Ectodermal cell (in vitro differentiated cells): ENCODE results near the gene MTHFSD.

Experiments used
- H3K27ac ChIP-seq: 2 replicates; pipeline ENCODE4 v1.7.0; 2013; ENCODE audit warnings: mild to moderate bottlenecking, low read depth, low read length; ENCODE audit not compliant: insufficient read depth, poor library complexity, severe bottlenecking
- H3K27me3 ChIP-seq: 2 replicates; pipeline ENCODE4 v1.7.0; 2013; ENCODE audit warnings: mild to moderate bottlenecking, low read length; ENCODE audit not compliant: insufficient read depth, control insufficient read depth, poor library complexity, severe bottlenecking
- H3K36me3 ChIP-seq: one replicate; pipeline ENCODE4 v1.7.0; 2013; ENCODE audit warnings: low read length; ENCODE audit not compliant: control insufficient read depth, insufficient read depth
- H3K4me1 ChIP-seq: one replicate; pipeline ENCODE4 v1.7.0; 2013; ENCODE audit warnings: low read length; ENCODE audit not compliant: control insufficient read depth, insufficient read depth
- H3K4me3 ChIP-seq: 2 replicates; pipeline ENCODE4 v1.7.0; 2013; ENCODE audit warnings: low read depth, low read length, control low read depth; ENCODE audit not compliant: insufficient read depth
- H3K9me3 ChIP-seq: 2 replicates; pipeline ENCODE4 v1.7.0; 2013; ENCODE audit warnings: mild to moderate bottlenecking, low read length, moderate library complexity; ENCODE audit not compliant: control insufficient read depth
- WGBS, 2 experiments: methylation state at CpG; one replicate each; pipeline ENCODE4 v1.1.7; 2013; ENCODE audit warnings: missing lambda C conversion rate in 2 of 2; 5-methylcytosine and 5-hydroxymethylcytosine counted together

MTHFSD gene

DNA sequence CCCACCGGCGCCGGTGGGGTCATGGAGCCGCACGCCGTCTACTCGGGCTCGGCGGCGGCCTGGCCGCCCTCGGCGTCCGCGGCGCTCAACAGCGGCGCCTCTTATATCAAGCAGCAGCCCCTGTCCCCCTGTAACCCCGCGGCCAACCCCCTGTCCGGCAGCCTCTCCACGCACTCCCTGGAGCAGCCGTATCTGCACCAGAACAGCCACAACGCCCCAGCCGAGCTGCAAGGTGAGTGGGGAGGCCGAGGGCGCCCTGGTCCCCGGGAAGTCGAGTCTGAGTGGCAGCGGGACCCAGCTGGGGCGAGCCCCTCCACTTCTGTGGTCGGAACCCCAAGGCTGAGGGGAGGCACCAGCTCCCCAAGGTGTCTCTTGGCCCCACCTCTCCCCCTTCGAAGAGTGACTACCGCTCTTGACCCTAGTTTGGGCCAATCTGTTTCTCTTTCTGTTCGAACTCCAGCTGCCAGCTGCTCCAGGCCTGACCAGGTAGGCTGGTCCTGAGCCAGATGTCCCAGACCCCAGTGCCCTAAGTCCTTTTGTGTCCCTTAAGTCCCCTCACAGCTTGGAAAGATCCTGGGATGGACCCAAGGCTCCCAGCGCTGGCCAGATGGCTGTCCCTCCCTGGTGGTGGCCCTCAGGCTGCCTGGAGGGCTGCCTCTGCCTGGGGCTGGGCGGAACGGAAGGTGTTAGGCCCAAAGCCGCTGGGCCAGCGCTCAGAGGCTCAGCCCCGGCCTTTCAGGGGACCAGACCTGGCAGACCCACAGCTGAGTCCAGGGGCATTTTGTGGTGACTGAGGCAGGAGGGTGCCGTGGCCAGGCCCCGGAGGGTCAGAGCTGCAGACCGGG, 43.5 kb downstream of the MTHFSD start:
- H3K27me3 ChIP-seq = peaks cover 100% of the 10 kb centered on the region
- H3K4me1 ChIP-seq = peaks cover 13% of the 10 kb centered on the region
- peak overlapping the region; percentile 3 for H3K4me3 ChIP-seq
- H3K27ac ChIP-seq = no peak overlapping the region
- 6% methylated on average over 44 of the region's 44 CpGs for WGBS, 2 experiments
- H3K9me3 ChIP-seq = no peaks in the 10 kb centered on the region
- H3K36me3 ChIP-seq = no peaks in the 10 kb centered on the region

DNA sequence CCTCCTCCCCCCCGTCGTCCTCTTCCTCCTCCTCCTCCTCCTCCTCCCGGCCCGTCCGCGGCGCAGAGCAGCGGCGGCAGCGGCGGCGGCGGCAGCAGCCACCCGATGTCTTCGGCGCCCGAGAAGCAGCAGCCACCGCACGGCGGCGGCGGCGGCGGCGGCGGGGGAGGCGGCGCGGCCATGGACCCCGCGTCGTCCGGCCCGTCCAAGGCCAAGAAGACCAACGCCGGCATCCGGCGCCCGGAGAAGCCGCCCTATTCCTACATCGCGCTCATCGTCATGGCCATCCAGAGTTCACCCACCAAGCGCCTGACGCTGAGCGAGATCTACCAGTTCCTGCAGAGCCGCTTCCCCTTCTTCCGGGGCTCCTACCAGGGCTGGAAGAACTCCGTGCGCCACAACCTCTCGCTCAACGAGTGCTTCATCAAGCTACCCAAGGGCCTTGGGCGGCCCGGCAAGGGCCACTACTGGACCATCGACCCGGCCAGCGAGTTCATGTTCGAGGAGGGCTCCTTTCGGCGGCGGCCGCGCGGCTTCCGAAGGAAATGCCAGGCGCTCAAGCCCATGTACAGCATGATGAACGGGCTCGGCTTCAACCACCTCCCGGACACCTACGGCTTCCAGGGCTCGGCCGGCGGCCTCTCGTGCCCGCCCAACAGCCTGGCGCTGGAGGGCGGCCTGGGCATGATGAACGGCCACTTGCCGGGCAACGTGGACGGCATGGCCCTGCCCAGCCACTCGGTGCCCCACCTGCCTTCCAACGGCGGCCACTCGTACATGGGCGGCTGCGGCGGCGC, 44.4 kb downstream of the MTHFSD start, which contains the start of gene FOXF1:
FOXF1 (plus strand) TSS at position 63 of the 797 bp plus-strand sequence; CDS start at position 106, 43 bp downstream.
- Histone ChIP-seq H3K27me3 (peaks cover 100% of the 10 kb centered on the region), H3K36me3 (no peaks in the 10 kb centered on the region), H3K4me3 (peak within 1 kb of the TSS; percentile 27), H3K27ac (no peak within 1 kb of the TSS), H3K9me3 (no peaks in the 10 kb centered on the region), H3K4me1 (peaks cover 13% of the 10 kb centered on the region)
- 2% methylated on average over 88 to 89 of the region's 89 CpGs for WGBS, 2 experiments

DNA sequence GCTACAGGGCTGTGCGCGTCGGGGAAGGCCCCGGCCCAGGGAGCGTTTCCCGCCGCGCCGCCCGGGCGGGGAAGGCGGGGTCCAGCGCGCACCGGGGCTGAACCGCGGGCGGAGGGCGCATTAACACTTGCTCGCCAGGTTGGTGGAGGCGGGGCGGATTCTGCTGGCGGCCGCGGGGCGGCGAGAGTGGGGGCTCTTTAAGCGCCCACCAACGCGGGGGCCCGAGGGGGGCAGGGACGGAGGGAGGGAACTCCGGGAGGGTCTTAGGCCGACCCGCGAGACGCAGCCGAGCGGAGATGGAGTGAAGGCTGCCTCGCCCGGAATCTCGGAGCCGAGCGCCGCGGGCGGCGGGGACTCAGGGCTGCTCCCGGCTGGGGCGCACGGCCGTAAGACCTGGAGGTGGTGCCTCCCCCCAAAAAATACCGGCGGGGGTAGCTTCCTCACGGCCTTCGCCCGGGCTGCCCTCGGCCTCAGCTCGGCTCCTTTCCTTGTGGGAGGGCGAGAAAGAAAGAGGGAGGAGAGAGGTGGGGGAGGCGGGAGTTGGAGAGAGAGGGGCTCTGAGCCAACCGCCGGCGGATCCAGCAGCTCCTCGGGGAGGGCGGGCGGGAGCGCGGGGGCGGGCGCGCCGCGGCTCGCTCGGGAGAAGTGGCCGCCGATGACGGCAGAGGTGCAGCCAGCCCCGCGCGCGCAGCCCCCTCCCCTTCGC, 45.1 kb downstream of the MTHFSD start:
- Histone ChIP-seq H3K36me3 (no peaks in the 10 kb centered on the region), H3K27me3 (peaks cover 100% of the 10 kb centered on the region), H3K4me3 (peak overlapping the region; percentile 27), H3K9me3 (no peaks in the 10 kb centered on the region), H3K4me1 (peaks cover 18% of the 10 kb centered on the region), H3K27ac (no peak overlapping the region)
- 0 to 1% methylated on average over 82 to 84 of the region's 84 CpGs for WGBS, 2 experiments

DNA sequence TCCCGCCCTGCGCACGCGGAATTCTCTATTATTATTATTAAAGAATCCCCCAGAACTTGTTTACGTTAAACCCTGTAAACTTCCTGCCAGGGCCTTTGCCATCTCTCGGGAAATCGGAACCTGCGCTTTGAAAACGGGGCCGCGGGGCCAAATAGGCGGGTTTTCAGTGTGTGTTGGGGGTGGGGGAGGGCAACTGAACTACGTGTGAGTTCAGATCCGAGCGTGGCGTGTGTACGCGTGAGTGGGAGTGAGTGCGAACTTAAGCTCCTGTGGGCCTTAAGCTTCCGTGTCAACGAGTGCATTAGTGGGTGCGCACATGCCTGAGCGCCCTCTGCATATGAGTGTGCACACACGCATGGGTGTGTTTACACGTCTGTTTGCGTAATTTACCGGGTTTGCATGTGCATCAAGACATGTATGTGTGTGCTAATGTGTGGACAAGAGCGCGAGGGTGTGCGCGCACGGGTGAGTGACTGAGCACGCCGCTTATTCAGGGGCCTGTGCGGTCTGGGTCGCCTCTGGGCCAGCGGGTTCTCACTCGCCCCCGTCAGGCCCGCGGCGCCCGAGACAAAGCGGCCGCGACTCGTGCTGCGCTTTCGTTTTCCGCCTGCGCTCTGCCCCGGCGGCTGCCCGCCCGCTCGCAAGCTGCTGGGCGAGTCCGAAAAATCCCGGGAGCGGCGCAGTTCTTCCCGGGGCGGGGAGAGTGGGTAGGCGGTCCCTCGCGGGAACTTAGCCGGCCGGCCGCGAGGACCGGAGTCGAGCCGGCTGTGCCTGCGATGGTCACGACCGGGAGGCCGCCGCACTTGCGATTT, 45.9 kb downstream of the MTHFSD start:
- peaks cover 100% of the 10 kb centered on the region for H3K27me3 ChIP-seq
- peak overlapping the region; percentile 21 for H3K4me3 ChIP-seq
- H3K27ac ChIP-seq = no peak overlapping the region
- H3K4me1 ChIP-seq = peaks cover 18% of the 10 kb centered on the region
- H3K9me3 ChIP-seq = no peaks in the 10 kb centered on the region
- WGBS, 2 experiments = 1% methylated on average over 79 of the region's 79 CpGs
- no peaks in the 10 kb centered on the region for H3K36me3 ChIP-seq

DNA sequence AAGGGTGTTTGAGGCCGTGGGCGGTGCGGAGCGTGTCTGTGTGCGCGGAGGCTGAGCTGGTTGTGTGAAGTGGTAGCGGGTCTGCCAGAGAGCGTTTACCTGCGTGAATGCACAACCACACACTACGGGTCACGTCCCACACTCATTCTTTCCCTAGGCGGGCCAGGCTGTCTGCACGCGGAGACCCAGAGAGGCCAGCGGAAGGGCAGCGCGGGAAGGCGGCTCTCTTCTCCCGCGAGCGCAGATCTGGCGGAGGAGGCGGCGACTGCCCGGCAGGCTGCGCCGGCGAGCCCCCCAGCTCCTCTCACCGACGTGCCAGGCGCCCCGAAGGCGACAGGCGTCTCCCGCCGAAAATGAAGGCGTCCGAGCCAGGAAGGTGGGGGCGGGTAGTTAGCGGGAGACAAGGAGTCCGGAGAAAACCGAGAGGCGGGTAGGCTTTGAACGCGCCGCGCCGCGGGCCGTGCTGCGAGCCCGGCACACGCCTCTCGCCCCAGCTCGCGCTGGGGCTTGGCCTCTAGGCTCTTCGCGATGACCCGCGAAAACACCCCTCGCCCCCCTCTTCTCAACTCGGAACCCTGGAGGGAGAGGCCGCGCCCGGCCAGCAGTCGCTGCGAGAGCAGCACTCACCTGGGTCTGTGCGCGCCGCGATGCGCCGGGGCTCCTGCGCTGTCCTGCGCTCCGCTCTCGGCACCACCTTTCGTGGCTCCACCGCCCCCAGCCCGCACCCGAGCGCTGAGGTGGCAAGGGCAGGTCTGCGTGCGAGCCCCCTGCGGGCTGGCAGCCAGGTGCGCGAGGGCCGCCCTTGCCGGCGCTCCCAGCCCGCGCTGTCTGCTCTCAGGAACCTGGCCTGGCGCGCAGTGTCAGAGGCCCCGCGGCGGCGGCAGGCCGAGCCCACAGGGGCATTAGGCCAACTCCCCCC, 46.7 kb downstream of the MTHFSD start:
- no peaks in the 10 kb centered on the region for H3K9me3 ChIP-seq
- peaks cover 100% of the 10 kb centered on the region for H3K27me3 ChIP-seq
- H3K4me1 ChIP-seq = peaks cover 18% of the 10 kb centered on the region
- peak overlapping the region; percentile 10 for H3K4me3 ChIP-seq
- H3K36me3 ChIP-seq = no peaks in the 10 kb centered on the region
- 1 to 2% methylated on average over 99 of the region's 99 CpGs for WGBS, 2 experiments
- no peak overlapping the region for H3K27ac ChIP-seq

DNA sequence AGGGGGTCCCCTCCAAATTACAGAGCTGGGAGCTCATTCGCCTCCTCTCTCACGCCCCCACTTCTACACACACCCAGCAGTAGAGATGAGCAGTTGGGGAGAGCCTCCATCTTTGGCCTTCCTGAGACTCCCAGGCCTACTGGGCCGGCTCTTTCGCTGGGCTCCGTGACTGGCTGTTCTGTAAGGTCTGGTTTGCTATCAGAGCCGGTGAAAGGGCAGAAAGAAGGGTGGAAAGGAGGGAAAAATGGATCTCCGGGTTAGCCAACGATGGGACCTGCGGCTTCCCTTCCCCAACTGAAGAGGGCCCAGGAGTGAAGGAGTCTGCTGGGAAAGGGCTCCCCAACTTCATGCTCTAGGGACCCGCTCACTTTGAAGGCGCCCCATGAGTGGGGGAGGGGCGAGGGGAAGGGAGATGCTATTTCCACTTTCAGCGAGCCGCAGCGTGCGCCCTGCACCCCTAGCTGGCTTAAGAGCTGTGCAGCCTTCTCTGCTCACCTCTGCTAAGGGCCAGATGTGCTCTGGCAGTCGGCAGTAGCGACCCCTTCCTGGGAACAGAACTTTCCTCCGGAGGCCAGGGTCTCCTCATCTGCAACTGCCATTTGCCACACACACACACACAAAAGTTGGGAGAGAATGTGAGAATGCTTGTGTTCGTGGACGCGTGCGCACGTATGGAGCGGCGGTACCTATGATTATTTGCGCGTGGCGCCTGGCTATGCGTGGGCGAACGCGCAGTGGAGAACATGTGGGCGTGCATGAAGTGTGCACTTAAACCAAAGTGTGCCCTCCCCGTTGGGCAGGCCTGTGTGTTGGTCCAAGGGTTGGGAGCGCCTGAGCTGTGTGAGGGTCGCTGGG, 47.6 kb downstream of the MTHFSD start:
- Histone ChIP-seq H3K36me3 (no peaks in the 10 kb centered on the region), H3K27ac (no peak overlapping the region), H3K27me3 (peaks cover 100% of the 10 kb centered on the region), H3K9me3 (no peaks in the 10 kb centered on the region), H3K4me1 (peaks cover 18% of the 10 kb centered on the region), H3K4me3 (no peak overlapping the region)
- WGBS, 2 experiments = 7 to 10% methylated on average over 36 to 37 of the region's 37 CpGs

DNA sequence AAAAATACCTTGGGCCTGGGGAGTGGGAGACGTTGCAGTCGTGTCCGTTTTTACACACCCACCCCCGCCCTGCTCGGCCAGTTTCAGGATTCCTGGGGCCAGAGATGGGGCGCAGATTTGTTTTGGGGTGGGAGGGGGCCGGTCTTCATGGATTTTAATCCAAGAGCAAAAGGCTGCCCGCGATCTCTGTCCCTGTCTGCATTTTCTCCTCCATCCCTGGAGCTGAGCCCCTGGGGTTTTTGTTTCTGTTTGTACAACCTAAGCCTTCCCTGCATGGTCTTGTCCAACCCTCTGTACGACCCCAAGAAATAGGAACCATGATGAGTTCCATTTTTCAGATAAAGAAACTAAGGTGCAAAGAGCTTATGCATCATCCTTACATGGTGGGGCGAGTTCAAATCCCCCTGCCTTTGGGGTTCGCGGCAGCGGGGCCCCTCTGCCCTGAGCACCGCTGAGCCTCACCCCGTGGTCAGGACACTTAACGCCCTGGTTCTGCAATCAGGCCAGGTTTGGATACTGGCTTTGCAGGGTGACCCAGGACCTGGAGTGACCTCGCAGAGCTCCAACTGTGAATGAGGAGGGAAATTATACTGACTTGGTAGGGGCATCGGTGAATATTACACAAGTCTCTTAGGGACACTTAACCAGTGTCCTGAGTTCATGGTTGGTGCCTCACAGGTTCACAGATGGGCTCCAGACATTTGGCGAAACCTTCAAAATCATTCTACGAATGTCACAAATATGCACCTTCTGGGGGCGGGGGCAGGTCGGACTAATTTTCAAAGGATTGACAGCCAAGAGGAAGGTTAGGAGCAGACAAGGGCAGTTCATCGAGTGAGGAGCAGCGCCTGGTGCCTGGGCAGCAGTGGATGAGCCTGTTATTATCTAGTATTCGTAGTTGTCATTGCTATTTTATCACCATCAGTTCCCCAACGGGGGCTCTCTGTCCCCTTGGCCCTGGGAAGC, 48.9 kb downstream of the MTHFSD start:
- H3K4me1 ChIP-seq = peaks cover 18% of the 10 kb centered on the region
- H3K36me3 ChIP-seq = no peaks in the 10 kb centered on the region
- 6 to 7% methylated on average over 27 of the region's 27 CpGs for WGBS, 2 experiments
- no peak overlapping the region for H3K4me3 ChIP-seq
- H3K27ac ChIP-seq = no peak overlapping the region
- no peaks in the 10 kb centered on the region for H3K9me3 ChIP-seq
- H3K27me3 ChIP-seq = peaks cover 100% of the 10 kb centered on the region
